ENCODE measurements around the gene MECP2. TPM values are rescaled to one million over a fixed set of nuclear protein-coding genes. Genes with fewer than 3 reads are reported as not detected.

MECP2 gene
- polyA plus RNA-seq, 1 donor (not counting 4 experiments of a cell fraction or from before 2014, with no cell fraction given): 9.9 TPM

GRCh38 chrX:154142950-154143745 lies 45.6 kb upstream of the MECP2 start:
- FAIRE-seq: no peak
- dilution Hi-C loops (cut with MboI; ENCODE audit: extremely low pct_ligation_motif_present, low sequenced_read_pairs): no loop called here

GRCh38 chrX:154142386-154142785 lies 44.9 kb upstream of the MECP2 start:
- dilution Hi-C loops (cut with MboI; ENCODE audit: extremely low pct_ligation_motif_present, low sequenced_read_pairs): no loop called here
- peaks cover 5% of the 10 kb centered on the region for H3K9me3 ChIP-seq (ENCODE audit: control insufficient read depth, low read depth, low read length)
- H3K4me2 ChIP-seq (ENCODE audit: control insufficient read depth, extremely low read depth, insufficient read depth, low read depth, low read length): no peak overlapping the region
- no peak for TF ChIP-seq EZH2 (IDR thresholded peaks at IDR 0.05; ENCODE audit: low read length)
- no peak for TF ChIP-seq CTCF (optimal IDR thresholded peaks at IDR 0.05 in 1 of 3, IDR thresholded peaks at IDR 0.05 in 1 of 3, conservative IDR thresholded peaks at IDR 0.05 in 1 of 3; ENCODE audit: extremely low read depth in 1 of 3, insufficient read depth in 2 of 3, low read length in 3 of 3)
- H3K27me3 ChIP-seq (ENCODE audit: control insufficient read depth, extremely low read depth, insufficient read depth, low read length): no peaks in the 10 kb centered on the region
- no peaks in the 10 kb centered on the region for H3K4me1 ChIP-seq (ENCODE audit: control insufficient read depth, extremely low read depth, insufficient read depth, low read length)
- no peak overlapping the region for H3K4me3 ChIP-seq (ENCODE audit: control insufficient read depth in 2 of 3, extremely low read depth in 1 of 3, insufficient read depth in 2 of 3, low read depth in 1 of 3, low read length in 3 of 3)
- FAIRE-seq (no peak), DNase-seq (ENCODE audit: low read depth, low spot score) (no peak)
- H4K20me1 ChIP-seq (ENCODE audit: control insufficient read depth, extremely low read depth, insufficient read depth, low read length): no peaks in the 10 kb centered on the region
- no peak overlapping the region for H3K9ac ChIP-seq (ENCODE audit: control insufficient read depth, extremely low read depth, insufficient read depth, low read length)
- H3K27ac ChIP-seq (ENCODE audit: control insufficient read depth, insufficient read depth, low read length): no peak overlapping the region
- H3K9me1 ChIP-seq (ENCODE audit: control insufficient read depth, extremely low read depth, insufficient read depth, low read length): no peaks in the 10 kb centered on the region
- no peaks in the 10 kb centered on the region for H3K36me3 ChIP-seq (ENCODE audit: control insufficient read depth in 2 of 2, extremely low read depth in 1 of 2, insufficient read depth in 2 of 2, low read length in 2 of 2)
- no peak overlapping the region for H2AFZ ChIP-seq (ENCODE audit: control insufficient read depth, low read length)
- no peaks in the 10 kb centered on the region for H3K79me2 ChIP-seq (ENCODE audit: control insufficient read depth, insufficient read depth, low read length)

More at GRCh38 chrX:154142950-154143745, 45.6 kb upstream of the MECP2 start:
- Histone ChIP-seq H3K27ac (ENCODE audit: control insufficient read depth, insufficient read depth, low read length) (no peak overlapping the region), H3K4me1 (ENCODE audit: control insufficient read depth, extremely low read depth, insufficient read depth, low read length) (no peaks in the 10 kb centered on the region), H3K4me2 (ENCODE audit: control insufficient read depth, extremely low read depth, insufficient read depth, low read depth, low read length) (no peak overlapping the region), H2AFZ (ENCODE audit: control insufficient read depth, low read length) (no peak overlapping the region), H3K36me3 (ENCODE audit: control insufficient read depth in 2 of 2, extremely low read depth in 1 of 2, insufficient read depth in 2 of 2, low read length in 2 of 2) (no peaks in the 10 kb centered on the region), H3K9ac (ENCODE audit: control insufficient read depth, extremely low read depth, insufficient read depth, low read length) (no peak overlapping the region), H4K20me1 (ENCODE audit: control insufficient read depth, extremely low read depth, insufficient read depth, low read length) (no peaks in the 10 kb centered on the region), H3K79me2 (ENCODE audit: control insufficient read depth, insufficient read depth, low read length) (no peaks in the 10 kb centered on the region), H3K9me3 (ENCODE audit: control insufficient read depth, low read depth, low read length) (peaks cover 5% of the 10 kb centered on the region), H3K27me3 (ENCODE audit: control insufficient read depth, extremely low read depth, insufficient read depth, low read length) (no peaks in the 10 kb centered on the region), H3K4me3 (ENCODE audit: control insufficient read depth in 2 of 3, extremely low read depth in 1 of 3, insufficient read depth in 2 of 3, low read depth in 1 of 3, low read length in 3 of 3) (no peak overlapping the region), H3K9me1 (ENCODE audit: control insufficient read depth, extremely low read depth, insufficient read depth, low read length) (no peaks in the 10 kb centered on the region)
- no peak for DNase-seq (ENCODE audit: low read depth, low spot score)
- no peak for TF ChIP-seq CTCF (optimal IDR thresholded peaks at IDR 0.05 in 1 of 3, IDR thresholded peaks at IDR 0.05 in 1 of 3, conservative IDR thresholded peaks at IDR 0.05 in 1 of 3; ENCODE audit: extremely low read depth in 1 of 3, insufficient read depth in 2 of 3, low read length in 3 of 3)
- no peak for TF ChIP-seq EZH2 (IDR thresholded peaks at IDR 0.05; ENCODE audit: low read length)

Data from keratinocyte (primary cell).